Dermis microvascular lymphatic vessel endothelial cell (primary cell): ENCODE results near the gene FADS3. TPM values are rescaled to one million over a fixed set of nuclear protein-coding genes. Genes with fewer than 3 reads are reported as not detected.
"Not testable (repeated sequence)": the region's sequence is repeated elsewhere in the genome, so short reads cannot be mapped to it uniquely, and the experiment has no call there.

Source experiments
- DNase-seq, 2 donors: peaks; one replicate each; pipeline versions ENCODE4 v3.0.0 to v3.0.0-alpha.2; 2010; ENCODE audit warnings: low read depth in 2 of 2
- total RNA-seq: library from RNA; depleted of rRNA; stranded (reverse); fragments of >200 nt; gene quantifications from 2 replicates; pipeline ENCODE4 v1.2.1, GENCODE V29; 2014

The FADS3 gene
- total RNA-seq, 1 donor from 2014 or later = 77.4 TPM

DNA sequence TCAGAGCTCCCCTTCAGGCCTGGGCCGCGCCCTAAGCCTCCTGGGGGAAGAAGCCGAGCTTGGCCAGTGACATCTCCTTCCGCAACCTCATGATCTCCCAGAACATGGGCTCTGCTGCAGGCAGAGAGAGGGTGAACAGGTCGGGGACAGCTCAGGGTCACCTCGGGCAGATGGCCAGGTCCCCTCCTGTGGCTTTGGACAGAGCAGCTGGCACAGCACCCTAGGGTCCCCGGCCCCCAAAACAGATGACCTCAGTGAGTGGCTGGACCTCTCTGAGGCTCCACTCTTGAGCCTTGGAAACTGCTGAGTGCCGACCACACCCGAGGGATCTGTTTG lies 6.9 kb upstream of the FADS3 start:
- DNase-seq = no peak

DNA sequence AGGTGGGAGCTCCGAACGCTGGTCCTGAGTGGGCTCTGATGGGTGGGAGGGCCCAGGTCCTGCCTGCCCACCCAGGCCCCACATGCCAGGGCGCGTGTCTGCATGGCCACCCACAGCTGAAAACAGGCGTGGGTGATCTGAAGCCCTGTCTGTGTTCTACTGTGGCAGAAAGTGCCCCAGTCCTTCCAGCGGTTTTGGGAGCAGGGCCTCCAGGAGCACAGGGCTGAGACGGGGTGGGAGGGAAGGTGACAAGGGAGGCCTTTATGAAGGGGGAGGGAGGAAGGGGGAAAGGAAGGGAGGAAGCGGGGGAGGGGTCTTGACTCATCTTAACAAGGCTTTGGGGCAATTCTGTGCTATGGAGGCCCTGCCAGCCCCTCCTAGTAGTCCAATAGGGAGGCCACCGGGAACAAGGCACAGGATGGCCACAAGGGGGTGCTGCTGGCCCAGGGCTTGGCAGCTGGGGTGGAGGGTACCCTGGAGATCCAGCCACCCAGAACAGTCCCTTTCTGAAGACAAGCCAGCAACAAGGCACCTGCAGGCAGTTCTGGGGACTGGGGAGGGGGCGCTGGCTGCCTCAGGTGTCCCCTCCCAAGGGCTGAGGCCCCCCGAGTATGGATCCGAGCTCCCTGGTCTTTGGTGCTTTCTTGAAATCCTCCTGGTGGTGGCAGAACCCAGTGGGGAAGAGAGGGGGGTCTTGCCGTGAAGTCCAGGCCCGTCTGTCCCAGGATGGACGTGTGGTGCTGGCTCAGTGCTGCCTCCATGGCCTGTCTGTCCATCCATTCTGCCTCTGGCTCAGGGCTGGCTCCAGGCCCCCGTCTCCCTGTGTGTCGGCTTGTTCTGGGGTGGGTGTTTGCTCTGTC lies 6.3 kb upstream of the FADS3 start:
- peak in 1 of 2 donors; percentile 64 for DNase-seq

DNA sequence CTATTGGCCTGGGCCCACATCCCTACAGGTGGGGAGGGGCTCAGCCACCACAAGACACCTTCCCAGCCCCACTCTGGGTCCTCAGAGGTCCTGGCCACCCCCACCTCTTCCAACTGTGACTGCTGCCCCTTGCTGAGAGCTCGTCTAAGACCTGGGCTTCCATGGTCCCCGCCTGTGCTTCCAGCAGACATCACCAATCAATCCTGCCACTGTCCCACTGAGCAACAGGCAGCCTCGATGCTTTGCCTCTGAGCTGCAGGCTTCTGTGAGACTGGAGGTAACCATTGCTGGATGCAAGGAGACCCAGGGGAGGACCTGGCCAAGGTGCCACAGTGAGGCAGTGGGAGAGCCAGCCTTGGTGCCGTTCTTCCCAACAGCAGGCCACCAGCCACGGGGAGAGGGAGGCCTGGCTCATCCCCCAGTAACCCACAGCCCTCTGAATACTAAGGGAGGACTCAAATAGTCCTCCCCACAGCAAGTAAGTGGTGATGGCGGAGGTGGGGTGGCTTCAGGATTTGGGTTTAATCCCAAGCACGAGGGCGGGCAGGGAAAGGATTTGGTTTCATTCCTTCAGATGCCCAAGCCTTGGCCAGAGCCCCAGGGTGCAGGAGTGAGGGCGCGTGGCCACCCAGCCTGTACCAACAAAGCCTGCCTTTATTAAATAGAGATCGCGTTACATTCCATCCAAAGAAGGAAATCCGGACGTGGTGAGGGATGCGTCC lies 5.5 kb upstream of the FADS3 start:
- DNase-seq = no peak

DNA sequence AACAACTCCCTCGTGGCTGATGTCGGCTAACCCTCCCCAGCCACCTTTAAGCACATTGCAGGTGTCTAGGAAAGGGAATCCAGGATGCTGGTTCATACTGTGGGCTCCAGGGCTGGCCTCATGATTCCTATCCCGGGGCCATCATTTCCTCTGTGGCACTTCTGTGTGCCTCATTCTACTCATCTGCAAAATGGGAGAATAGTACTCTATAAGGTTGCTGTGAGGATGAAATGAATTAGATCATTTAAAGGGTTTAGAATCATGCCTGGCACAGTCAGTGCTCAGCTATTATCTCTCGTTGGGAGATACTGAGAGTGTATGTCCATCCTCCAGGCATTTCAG lies 4.3 kb upstream of the FADS3 start:
- no peak for DNase-seq

DNA sequence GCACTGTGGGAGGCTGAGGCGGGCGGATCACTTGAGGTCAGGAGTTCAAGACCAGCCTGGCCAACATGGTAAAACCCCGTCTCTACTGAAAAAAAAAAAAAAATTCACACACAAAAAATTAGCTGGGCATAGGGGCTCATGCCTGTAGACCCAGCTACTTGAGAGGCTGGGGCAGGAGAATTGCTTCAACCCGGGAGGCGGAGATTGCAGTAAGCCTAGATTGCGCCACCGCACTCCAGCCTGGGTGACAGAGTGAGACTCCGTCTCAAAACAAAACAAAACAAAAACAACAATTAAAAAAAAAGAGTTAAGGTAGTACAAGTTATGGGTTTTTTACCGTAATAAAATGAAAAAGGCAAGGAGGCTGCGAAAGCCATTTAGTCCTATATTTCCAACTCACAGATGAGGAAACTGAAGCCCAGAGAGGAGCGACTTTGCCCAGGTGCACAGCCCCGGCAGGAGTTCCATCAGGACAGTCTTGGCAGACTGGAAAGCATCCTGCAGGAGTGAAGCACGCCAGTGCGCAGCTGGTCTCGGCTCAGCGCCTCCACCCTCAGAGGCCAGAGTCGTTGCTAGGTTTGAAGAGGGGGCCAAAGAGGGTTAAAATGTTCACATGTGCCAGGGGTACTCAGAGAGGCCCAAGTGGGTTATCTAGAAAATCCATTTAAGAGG lies 3.8 kb upstream of the FADS3 start:
- no peak for DNase-seq

DNA sequence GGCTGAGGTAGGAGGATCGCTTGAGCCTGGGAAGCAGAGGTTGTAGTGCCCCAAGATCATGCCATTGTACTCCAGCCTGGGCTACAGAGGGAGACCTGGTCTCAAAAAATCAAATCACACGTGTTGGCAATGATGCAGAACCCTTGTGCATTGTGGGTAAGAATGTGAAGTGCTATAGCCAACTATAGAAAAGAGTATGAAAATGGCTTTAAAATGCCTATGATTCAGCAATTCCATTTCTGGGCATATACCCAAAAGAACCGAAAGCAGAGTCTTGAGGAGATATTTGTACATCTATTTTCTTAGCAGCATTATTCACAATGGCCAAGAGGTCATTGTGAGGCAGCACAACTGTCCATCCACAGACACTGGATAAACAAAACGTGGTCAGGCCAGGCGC lies 2.6 kb upstream of the FADS3 start:
- peak in 1 of 2 donors; percentile 22 for DNase-seq

DNA sequence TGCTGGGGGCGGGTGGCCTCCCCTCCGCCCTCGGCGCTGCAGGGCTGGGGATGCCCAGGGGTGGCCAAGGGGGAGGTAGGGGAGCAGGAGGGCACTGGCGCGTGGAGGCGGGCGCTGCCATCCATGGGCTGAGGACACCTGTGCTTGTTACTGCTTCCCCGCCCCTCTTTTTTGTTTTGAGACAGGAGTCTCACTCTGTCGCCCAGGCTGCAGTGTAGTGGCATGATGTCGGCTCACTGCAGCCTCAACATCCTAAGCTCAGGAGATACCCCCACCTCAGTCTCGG lies 683 bp upstream of the FADS3 start:
- no peak for DNase-seq

DNA sequence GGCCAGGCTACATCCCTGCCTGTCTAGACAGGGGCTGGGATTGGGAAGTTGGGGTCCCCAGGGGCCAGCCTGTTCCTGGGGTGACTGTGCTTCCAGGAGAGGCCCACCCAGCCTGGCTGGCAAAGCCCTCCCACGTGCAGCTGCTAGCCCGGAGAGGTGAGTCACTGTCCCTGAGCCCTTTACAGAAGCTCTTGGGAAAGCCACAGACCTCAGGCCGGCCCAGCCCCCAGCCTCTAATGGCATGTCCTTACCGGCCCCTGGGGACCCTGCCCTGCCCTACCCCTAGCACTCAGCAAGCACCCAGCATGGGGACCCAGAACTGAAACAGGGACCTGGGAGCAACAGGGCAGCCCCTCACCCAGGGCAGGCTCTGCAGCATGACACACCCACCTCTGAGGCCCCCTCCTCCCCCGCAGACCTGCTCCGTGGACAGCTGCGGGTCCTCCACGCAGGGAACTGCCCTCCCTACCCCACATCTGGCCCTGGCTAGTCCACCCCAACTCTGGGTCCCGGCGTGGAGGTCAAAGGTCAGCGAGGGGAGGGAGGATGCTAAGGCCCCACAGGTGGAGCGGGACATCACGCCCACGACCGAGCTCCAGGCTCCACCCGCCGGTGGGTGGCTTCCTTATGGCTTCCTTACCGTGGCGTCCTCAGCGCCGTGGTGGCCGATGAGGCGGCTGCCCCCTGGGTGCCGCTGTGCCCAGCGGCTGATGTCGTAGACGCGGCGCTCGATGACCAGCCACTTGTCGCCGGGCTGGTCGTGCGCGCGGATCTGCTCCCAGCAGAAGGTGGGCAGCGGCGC lies 615 bp downstream of the FADS3 start:
- peak; percentile 36 to 86 for DNase-seq

DNA sequence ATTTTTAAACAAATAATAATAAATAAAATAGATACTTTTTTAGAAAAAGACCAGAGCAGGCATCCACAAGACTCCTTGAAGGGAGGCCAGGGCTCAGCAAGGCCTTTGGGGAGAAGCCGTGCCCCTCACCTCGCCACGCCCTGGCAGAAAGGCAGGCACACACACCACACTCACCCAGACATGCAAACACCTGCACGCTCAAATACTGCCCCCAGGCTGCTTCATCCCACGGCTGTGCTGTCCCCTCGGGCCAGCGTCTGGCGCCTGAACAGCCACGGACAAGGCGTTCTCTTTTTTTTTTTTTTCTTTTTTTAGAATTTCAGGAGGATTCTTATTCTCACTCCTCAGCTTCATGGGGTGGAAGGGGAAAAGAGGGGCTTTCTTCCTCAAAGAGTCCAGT lies 1.5 kb downstream of the FADS3 start:
- no peak for DNase-seq

DNA sequence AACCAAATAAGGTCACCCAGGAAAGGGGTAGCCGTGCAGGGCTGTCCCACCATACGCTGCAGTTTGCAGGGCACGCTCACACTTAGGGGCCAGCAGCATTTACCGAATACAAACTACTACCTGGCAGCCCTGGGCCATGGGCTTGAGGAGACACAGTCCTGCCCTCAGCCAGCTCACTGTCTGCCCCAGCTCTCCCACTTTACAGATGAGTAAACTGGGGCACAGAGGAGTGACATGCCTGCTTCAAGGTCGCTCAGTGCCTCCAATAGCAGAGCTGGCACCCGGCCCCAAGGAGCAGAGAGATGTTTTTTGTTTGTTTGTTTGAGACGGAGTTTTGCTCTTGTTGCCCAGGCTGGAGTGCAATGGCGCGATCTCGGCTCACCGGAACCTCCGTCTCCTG lies 2.8 kb downstream of the FADS3 start:
- DNase-seq = no peak

DNA sequence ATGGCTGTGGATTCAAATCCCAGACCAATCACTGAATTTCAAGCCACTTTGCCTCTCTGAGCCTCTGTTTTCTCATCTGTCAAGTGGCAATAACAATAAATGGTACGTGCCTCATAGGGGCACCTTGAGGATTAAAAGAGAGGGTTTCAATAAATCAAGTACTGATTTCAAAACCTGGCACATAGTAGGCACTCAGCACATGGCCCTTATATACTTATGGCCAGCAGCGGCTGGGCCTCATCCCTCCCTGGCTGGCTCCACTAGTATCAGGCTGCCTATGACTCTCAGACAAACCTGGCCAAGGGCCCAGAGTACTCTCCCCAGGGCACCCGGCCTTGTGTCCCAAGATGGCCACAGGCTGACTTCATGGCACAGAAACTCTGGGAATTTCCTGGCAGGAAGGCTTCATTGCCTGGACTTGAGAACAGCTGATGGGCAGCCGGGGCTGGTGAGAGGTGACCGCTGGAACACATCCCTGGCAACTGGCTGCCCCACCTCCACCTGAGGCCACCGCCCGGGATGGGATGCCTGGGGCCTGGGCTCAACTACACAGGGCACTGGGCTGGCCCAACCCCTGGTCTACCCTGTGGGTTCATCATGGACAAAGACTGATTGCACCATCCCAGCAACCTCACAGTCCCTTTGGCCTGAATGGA lies 3.4 kb downstream of the FADS3 start:
- peak; percentile 83 to 96 for DNase-seq

DNA sequence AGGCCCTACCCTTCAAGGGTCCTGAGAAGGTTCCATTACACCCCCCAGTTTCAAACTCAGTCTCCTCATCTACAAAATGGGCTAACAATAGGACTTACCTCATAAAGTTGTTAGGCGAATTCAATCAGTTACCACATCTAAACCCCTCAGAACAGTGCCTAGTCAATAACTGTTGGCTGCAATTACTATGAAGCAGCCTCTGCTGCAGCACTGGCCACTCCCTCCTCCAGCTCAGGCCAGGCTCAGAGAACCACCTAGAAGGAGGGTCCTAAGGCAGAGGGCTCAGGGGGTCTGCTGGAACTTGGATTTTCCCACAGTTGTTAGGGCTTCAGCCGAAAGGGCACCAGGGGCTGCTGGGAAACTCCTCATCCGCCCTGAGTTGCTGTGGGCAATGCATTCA lies 4.7 kb downstream of the FADS3 start:
- DNase-seq = no peak

DNA sequence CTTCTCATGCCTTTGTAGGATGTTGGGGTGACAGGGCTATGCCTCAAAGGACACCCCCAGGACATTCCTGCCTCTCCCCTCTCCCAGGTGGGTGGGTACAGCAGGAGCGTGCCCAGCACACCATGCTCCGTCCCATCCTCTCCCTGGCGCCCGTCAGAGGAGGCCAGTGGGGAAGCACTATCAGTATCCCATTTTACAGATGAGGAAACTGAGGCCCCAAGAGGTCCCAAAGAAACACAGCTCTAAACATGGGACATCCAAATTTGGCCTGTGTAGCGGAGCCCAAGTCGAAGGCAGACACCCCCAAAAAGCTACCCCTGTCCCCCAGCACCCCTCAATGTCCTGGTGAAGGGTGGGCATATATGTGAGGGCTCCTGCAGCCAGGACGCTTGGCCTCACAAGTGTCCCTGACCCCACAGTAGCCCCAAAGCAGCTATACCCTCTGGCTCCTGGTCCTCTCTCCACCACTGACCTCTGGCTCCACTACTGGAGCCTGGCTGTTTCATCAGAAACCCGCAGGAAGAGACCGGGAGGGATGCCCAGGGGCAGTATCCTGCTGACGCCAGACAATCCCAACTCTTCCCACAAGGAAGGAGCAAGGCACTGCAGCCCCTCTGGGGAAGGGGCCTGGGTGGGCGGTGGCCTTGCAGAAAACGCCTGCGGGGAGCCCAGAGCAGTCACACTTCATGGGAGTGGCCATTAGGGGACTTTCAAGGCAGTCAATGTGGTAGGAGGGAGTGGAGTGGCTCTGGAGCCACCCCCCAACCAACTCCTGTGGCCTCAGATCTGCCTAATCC lies 5.4 kb downstream of the FADS3 start:
- no peak for DNase-seq

DNA sequence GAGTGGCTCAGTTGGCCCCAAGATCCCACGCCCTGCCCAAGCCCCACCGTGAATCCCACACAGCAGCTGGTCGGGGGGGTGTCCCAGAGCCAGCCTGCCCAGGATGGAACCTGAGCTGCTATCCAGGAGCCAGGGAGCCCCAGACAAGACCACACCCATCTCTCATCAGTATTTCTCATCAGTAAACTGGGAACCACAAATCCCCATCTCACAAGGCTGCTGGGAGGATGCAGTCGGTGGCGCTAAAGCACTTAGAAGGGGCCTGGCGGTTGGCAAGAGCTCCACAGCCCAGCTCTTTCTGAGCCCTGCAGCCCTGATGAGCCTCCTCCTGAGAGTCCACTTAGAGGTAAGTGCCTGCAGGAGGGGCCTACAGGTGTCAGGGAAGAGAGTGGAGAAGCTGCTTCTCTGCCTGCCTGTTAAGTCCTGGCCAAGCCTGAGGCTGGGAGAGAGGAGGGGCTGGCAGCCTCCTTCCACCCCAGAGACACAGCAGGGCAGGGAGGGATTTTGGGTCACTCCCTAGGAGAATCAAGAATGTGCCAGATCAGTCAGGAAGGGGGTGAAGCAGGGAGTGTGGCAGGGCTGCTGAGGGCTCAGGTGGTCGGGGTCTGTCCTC lies 6.1 kb downstream of the FADS3 start:
- DNase-seq = no peak

DNA sequence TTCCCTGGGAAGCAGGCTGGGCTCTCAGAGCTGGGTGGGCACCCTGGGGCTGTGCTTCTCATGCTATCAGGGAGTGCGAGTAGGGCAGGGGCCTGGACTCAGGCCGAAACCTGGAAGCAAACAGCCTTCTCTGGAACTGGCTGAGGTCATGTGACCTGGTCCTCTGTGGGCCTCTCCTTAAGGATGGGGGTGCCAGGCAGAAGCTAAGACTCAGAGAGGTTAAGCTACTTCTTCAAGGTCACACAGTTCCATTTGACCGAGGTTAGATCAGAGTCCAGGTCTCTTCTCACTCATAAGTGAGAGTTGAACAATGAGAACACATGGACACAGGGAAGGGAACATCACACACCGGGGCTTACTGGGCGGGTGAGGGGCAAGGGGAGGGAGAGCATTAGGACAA lies 7.4 kb downstream of the FADS3 start:
- DNase-seq = no peak

DNA sequence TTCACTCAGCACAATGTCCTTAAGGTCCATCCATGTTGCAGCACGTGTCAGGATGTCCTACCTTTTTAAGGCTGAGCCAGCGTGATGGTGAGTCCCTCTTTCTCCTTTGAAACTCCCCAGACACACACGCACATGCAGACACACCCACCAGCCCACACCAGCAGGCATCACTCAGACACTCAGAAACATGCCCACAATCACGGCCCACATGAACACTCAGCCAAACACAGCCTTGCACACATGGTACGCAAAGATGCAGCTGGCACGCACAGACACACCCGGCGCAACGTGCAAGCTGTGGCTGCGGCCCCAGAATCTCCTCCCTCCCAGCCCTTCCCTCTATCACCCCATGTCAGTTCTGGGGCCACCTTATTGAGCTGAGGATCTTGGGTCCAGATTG lies 8.0 kb downstream of the FADS3 start:
- DNase-seq = no peak

DNA sequence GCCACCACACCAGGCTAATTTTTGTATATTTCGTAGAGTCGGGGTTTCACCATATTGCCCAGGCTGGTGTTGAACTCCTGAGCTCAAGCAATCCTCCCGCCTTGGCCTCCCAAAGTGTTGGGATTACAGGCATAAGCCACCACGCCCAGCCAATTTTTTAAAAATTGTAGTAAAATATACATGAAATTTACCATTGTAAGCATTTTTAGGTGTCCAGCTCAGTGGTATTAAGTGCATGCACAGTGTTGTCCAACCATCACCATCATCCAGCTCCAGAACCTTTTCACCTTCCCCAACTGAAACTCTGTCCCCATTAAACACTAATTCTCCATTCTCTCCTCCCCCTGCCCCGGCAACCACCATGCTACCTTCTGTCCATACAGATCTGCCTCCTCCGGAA lies 8.5 kb downstream of the FADS3 start:
- DNase-seq = no peak

DNA sequence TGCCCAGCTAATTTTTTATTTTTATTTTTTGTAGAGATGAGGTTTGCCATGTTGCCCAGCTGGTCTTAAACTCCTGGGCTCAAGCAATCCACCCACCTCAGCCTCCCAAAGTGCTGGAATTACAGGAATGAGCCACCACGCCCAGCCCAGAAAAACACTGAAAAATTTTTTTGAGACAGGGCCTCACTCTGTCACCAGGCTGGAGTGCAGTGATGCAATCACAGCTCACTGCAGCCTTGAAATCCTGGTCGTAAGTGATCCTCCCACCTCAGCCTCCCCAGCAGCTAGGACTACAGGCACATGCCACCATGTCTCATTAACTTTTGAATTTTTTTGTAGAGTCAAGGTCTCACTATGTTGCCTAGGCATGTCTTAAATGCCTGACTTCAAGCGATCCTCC lies 9.1 kb downstream of the FADS3 start:
- DNase-seq = not testable (repeated sequence)

DNA sequence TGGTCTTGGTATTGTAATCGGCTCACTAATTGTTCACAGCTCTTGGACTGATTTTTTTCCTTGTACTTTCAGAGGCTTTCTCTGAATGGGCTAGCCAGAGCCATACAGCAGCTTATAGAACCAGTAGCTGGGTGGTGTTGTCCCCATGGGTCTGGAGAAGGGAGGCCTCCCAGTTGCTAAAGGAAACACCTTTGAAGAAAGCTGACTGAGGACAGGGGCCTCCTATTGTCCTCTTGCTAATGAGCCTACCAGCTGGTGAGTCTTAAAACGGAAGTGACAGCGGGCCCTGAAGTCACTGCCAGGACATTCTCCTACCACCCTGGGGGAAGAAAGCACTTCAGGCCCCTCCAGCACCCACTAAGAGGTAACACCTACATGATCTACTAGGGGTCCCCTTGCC lies 9.9 kb downstream of the FADS3 start:
- DNase-seq = peak in 1 of 2 donors; percentile 73

DNA sequence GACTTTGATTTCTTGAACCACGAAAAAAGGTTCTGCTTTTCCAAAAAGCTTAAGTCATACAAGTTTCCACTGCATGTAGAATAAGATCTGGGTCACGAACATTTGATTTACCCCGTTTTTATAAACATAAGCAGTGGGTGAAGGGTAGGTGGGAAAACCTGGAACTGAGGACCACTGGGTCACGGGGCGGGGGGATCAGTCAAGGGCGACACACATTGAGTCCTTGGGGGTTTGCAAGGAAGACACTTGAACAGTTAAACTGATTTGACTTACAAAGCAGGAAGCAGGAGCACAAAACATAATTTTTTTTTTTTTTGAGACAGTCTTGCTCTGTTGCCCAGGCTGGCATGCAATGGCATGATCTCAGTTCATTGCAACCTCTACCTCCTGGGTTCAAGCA lies 10.9 kb downstream of the FADS3 start:
- no peak for DNase-seq
